ENCODE results near the gene NEK6.

DNA sequence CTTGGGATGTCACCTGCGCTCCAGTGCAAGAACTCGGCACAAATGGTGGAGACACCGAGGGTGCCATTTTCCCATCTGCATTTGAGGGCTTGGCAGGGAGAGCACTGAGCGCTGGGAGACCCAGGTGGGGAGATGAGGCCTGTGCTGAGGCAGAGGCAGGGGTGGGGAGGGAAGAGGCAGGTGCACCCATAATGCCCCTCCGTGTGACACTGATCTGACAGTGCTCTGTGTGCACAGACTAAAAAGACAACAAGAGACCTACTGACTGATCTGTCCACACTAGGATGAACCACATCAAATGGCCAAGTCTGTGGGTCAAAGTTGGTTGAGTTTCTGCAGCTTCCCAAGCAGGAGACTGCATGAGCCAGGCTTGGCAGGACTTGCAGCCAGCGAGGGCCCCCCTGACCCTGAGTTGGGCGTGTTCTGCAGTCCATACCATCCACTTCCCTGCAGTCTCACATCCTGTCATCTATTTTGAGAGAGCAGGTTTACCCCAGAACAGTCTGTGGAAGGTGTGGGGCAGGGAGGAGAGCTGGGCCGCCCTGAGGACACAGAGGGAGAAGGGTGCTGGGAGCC is 41.9 kb downstream of the NEK6 start:
- TF ChIP-seq, protein P1, sequence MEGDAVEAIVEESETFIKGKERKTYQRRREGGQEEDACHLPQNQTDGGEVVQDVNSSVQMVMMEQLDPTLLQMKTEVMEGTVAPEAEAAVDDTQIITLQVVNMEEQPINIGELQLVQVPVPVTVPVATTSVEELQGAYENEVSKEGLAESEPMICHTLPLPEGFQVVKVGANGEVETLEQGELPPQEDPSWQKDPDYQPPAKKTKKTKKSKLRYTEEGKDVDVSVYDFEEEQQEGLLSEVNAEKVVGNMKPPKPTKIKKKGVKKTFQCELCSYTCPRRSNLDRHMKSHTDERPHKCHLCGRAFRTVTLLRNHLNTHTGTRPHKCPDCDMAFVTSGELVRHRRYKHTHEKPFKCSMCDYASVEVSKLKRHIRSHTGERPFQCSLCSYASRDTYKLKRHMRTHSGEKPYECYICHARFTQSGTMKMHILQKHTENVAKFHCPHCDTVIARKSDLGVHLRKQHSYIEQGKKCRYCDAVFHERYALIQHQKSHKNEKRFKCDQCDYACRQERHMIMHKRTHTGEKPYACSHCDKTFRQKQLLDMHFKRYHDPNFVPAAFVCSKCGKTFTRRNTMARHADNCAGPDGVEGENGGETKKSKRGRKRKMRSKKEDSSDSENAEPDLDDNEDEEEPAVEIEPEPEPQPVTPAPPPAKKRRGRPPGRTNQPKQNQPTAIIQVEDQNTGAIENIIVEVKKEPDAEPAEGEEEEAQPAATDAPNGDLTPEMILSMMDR (IDR thresholded peaks at IDR 0.05) = no peak
- TF ChIP-seq EP300 (IDR thresholded peaks at IDR 0.05) = no peak

Data from upper lobe of left lung (tissue), 4 donors.